Measurements from ENCODE around the gene APOC4.

The APOC4 gene

GRCh38 chr19:44955505-44956439 is 13.7 kb downstream of the APOC4 start:
- WGBS, 2 donors (ENCODE audit: extremely low coverage in 2 of 2, insufficient read length in 2 of 2, insufficient replicate concordance in 1 of 2) = no CpG with 5 or more reads among the region's 40 CpGs
- no peaks in the 10 kb centered on the region for H3K9me3 ChIP-seq (replicated peaks in 1 of 2; ENCODE audit: control insufficient read depth in 2 of 2, insufficient read depth in 1 of 2, low read depth in 1 of 2, low read length in 2 of 2)
- peak overlapping the region; percentile 82 for H2AFZ ChIP-seq (ENCODE audit: low read length)
- no peak overlapping the region for H2BK120ac ChIP-seq (ENCODE audit: low read depth, low read length)
- H4K8ac ChIP-seq (ENCODE audit: low read depth, low read length) = no peak overlapping the region
- no peak overlapping the region for H2AK5ac ChIP-seq (ENCODE audit: low read depth, low read length)
- H3K27ac ChIP-seq (replicated peaks; ENCODE audit: low read length) = no peak overlapping the region
- no peak overlapping the region for H2BK12ac ChIP-seq (ENCODE audit: low read length)
- H2BK5ac ChIP-seq (ENCODE audit: low read length) = peak overlapping the region; percentile 92
- no peak for DNase-seq (ENCODE audit: low spot score)
- H3K36me3 ChIP-seq (replicated peaks in 1 of 2; ENCODE audit: control insufficient read depth in 2 of 2, insufficient read depth in 2 of 2, low read length in 2 of 2) = peaks cover 5 to 17% of the 10 kb centered on the region in 2 donors
- H3K14ac ChIP-seq (ENCODE audit: low read length) = peak overlapping the region; percentile 99
- peak overlapping the region; percentile 89 for H3K18ac ChIP-seq (ENCODE audit: low read length)
- H3K23ac ChIP-seq (ENCODE audit: low read depth, low read length, poor library complexity) = peak overlapping the region; percentile 87
- H3K9ac ChIP-seq (ENCODE audit: low read depth, low read length, poor library complexity) = peak overlapping the region; percentile 95
- no peak overlapping the region for H3K4ac ChIP-seq (ENCODE audit: low read length)
- no peaks in the 10 kb centered on the region for H3K27me3 ChIP-seq (ENCODE audit: control insufficient read depth in 3 of 3, insufficient read depth in 3 of 3, low read depth in 1 of 3, low read length in 3 of 3)
- H4K91ac ChIP-seq (ENCODE audit: low read depth, low read length, poor library complexity) = no peak overlapping the region
- peak overlapping the region; percentile 68 to 97 for H3K4me3 ChIP-seq (ENCODE audit: low read length in 2 of 2)
- H3K4me1 ChIP-seq (ENCODE audit: control insufficient read depth in 2 of 2, insufficient read depth in 1 of 2, low read depth in 1 of 2, low read length in 2 of 2) = peaks cover 6 to 11% of the 10 kb centered on the region in 2 donors
- H2BK15ac ChIP-seq (ENCODE audit: low read length) = no peak overlapping the region
- H3K79me1 ChIP-seq (ENCODE audit: low read depth, low read length) = peaks cover 20% of the 10 kb centered on the region
- peak overlapping the region; percentile 72 for H3K4me2 ChIP-seq (ENCODE audit: insufficient read depth, low read length, poor library complexity, severe bottlenecking)

GRCh38 chr19:44957526-44957925 is 15.5 kb downstream of the APOC4 start:
- Histone ChIP-seq H2BK15ac (ENCODE audit: low read length) (no peak overlapping the region), H3K79me1 (ENCODE audit: low read depth, low read length) (peaks cover 20% of the 10 kb centered on the region), H3K4me1 (ENCODE audit: control insufficient read depth in 2 of 2, insufficient read depth in 1 of 2, low read depth in 1 of 2, low read length in 2 of 2) (peaks cover 6 to 11% of the 10 kb centered on the region in 2 donors), H2BK12ac (ENCODE audit: low read length) (peak overlapping the region; percentile 46), H2BK120ac (ENCODE audit: low read depth, low read length) (no peak overlapping the region), H3K9me3 (replicated peaks in 1 of 2; ENCODE audit: control insufficient read depth in 2 of 2, insufficient read depth in 1 of 2, low read depth in 1 of 2, low read length in 2 of 2) (no peaks in the 10 kb centered on the region), H3K36me3 (replicated peaks in 1 of 2; ENCODE audit: control insufficient read depth in 2 of 2, insufficient read depth in 2 of 2, low read length in 2 of 2) (peaks cover 11 to 35% of the 10 kb centered on the region in 2 donors), H3K27ac (replicated peaks; ENCODE audit: low read length) (no peak overlapping the region), H2AFZ (ENCODE audit: low read length) (no peak overlapping the region), H4K8ac (ENCODE audit: low read depth, low read length) (no peak overlapping the region), H3K4ac (ENCODE audit: low read length) (no peak overlapping the region), H3K4me3 (ENCODE audit: low read length in 2 of 2) (peak overlapping the region; percentile 17 to 68), H3K23ac (ENCODE audit: low read depth, low read length, poor library complexity) (no peak overlapping the region), H3K27me3 (ENCODE audit: control insufficient read depth in 3 of 3, insufficient read depth in 3 of 3, low read depth in 1 of 3, low read length in 3 of 3) (no peaks in the 10 kb centered on the region), H3K9ac (ENCODE audit: low read depth, low read length, poor library complexity) (peak overlapping the region; percentile 86), H3K14ac (ENCODE audit: low read length) (no peak overlapping the region), H3K4me2 (ENCODE audit: insufficient read depth, low read length, poor library complexity, severe bottlenecking) (no peak overlapping the region), H3K18ac (ENCODE audit: low read length) (no peak overlapping the region), H2AK5ac (ENCODE audit: low read depth, low read length) (no peak overlapping the region), H4K91ac (ENCODE audit: low read depth, low read length, poor library complexity) (no peak overlapping the region), H2BK5ac (ENCODE audit: low read length) (no peak overlapping the region)
- WGBS, 2 donors (ENCODE audit: extremely low coverage in 2 of 2, insufficient read length in 2 of 2, insufficient replicate concordance in 1 of 2) = no CpG with 5 or more reads among the region's 7 CpGs
- DNase-seq (ENCODE audit: low spot score) = no peak

GRCh38 chr19:44958090-44958489 is 16.1 kb downstream of the APOC4 start:
- Histone ChIP-seq H2BK5ac (ENCODE audit: low read length) (no peak overlapping the region), H3K23ac (ENCODE audit: low read depth, low read length, poor library complexity) (no peak overlapping the region), H2BK120ac (ENCODE audit: low read depth, low read length) (no peak overlapping the region), H3K79me1 (ENCODE audit: low read depth, low read length) (peaks cover 20% of the 10 kb centered on the region), H2BK12ac (ENCODE audit: low read length) (no peak overlapping the region), H3K4me2 (ENCODE audit: insufficient read depth, low read length, poor library complexity, severe bottlenecking) (no peak overlapping the region), H2BK15ac (ENCODE audit: low read length) (no peak overlapping the region), H4K8ac (ENCODE audit: low read depth, low read length) (no peak overlapping the region), H3K27ac (replicated peaks; ENCODE audit: low read length) (no peak overlapping the region), H4K91ac (ENCODE audit: low read depth, low read length, poor library complexity) (no peak overlapping the region), H2AK5ac (ENCODE audit: low read depth, low read length) (no peak overlapping the region), H3K14ac (ENCODE audit: low read length) (no peak overlapping the region), H3K4me3 (ENCODE audit: low read length in 2 of 2) (no peak overlapping the region), H3K4me1 (ENCODE audit: control insufficient read depth in 2 of 2, insufficient read depth in 1 of 2, low read depth in 1 of 2, low read length in 2 of 2) (peaks cover 6 to 11% of the 10 kb centered on the region in 2 donors), H3K18ac (ENCODE audit: low read length) (no peak overlapping the region), H3K4ac (ENCODE audit: low read length) (no peak overlapping the region), H3K36me3 (replicated peaks in 1 of 2; ENCODE audit: control insufficient read depth in 2 of 2, insufficient read depth in 2 of 2, low read length in 2 of 2) (peaks cover 11 to 36% of the 10 kb centered on the region in 2 donors), H3K27me3 (ENCODE audit: control insufficient read depth in 3 of 3, insufficient read depth in 3 of 3, low read depth in 1 of 3, low read length in 3 of 3) (no peaks in the 10 kb centered on the region), H3K9ac (ENCODE audit: low read depth, low read length, poor library complexity) (peak overlapping the region; percentile 13), H2AFZ (ENCODE audit: low read length) (no peak overlapping the region), H3K9me3 (replicated peaks in 1 of 2; ENCODE audit: control insufficient read depth in 2 of 2, insufficient read depth in 1 of 2, low read depth in 1 of 2, low read length in 2 of 2) (no peaks in the 10 kb centered on the region)
- no peak for DNase-seq (ENCODE audit: low spot score)
- no CpG with 5 or more reads among the region's 9 CpGs for WGBS, 2 donors (ENCODE audit: extremely low coverage in 2 of 2, insufficient read length in 2 of 2, insufficient replicate concordance in 1 of 2)

GRCh38 chr19:44959691-44960090 is 17.7 kb downstream of the APOC4 start:
- Histone ChIP-seq H2BK12ac (ENCODE audit: low read length) (no peak overlapping the region), H4K8ac (ENCODE audit: low read depth, low read length) (no peak overlapping the region), H3K23ac (ENCODE audit: low read depth, low read length, poor library complexity) (no peak overlapping the region), H3K36me3 (replicated peaks in 1 of 2; ENCODE audit: control insufficient read depth in 2 of 2, insufficient read depth in 2 of 2, low read length in 2 of 2) (peaks cover 14 to 43% of the 10 kb centered on the region in 2 donors), H3K4ac (ENCODE audit: low read length) (no peak overlapping the region), H3K9ac (ENCODE audit: low read depth, low read length, poor library complexity) (no peak overlapping the region), H3K4me1 (ENCODE audit: control insufficient read depth in 2 of 2, insufficient read depth in 1 of 2, low read depth in 1 of 2, low read length in 2 of 2) (peaks cover 6 to 8% of the 10 kb centered on the region in 2 donors), H3K4me3 (ENCODE audit: low read length in 2 of 2) (no peak overlapping the region), H3K14ac (ENCODE audit: low read length) (no peak overlapping the region), H4K91ac (ENCODE audit: low read depth, low read length, poor library complexity) (no peak overlapping the region), H2AFZ (ENCODE audit: low read length) (no peak overlapping the region), H2BK120ac (ENCODE audit: low read depth, low read length) (no peak overlapping the region), H3K18ac (ENCODE audit: low read length) (no peak overlapping the region), H3K79me1 (ENCODE audit: low read depth, low read length) (peaks cover 20% of the 10 kb centered on the region), H3K27me3 (ENCODE audit: control insufficient read depth in 3 of 3, insufficient read depth in 3 of 3, low read depth in 1 of 3, low read length in 3 of 3) (no peaks in the 10 kb centered on the region), H3K4me2 (ENCODE audit: insufficient read depth, low read length, poor library complexity, severe bottlenecking) (no peak overlapping the region), H2BK15ac (ENCODE audit: low read length) (no peak overlapping the region), H2BK5ac (ENCODE audit: low read length) (no peak overlapping the region), H3K27ac (replicated peaks; ENCODE audit: low read length) (no peak overlapping the region), H3K9me3 (replicated peaks in 1 of 2; ENCODE audit: control insufficient read depth in 2 of 2, insufficient read depth in 1 of 2, low read depth in 1 of 2, low read length in 2 of 2) (no peaks in the 10 kb centered on the region), H2AK5ac (ENCODE audit: low read depth, low read length) (no peak overlapping the region)
- DNase-seq (ENCODE audit: low spot score) = no peak
- WGBS, 2 donors (ENCODE audit: extremely low coverage in 2 of 2, insufficient read length in 2 of 2, insufficient replicate concordance in 1 of 2) = no CpG with 5 or more reads among the region's 5 CpGs

Data from neuronal stem cell (in vitro differentiated cells).